GM18517 (cell line): ENCODE measurements around the gene MTARC2.

ENCODE experiments used
- ATAC-seq: cut with Tn5 transposase; IDR thresholded peaks from one replicate; pipeline ENCODE4 v1.9.1; 2021; ENCODE audit warnings: mild to moderate bottlenecking, moderate library complexity; ENCODE audit not compliant: unreplicated experiment

MTARC2 gene

GRCh38 chr1:220824031-220824989, 76.2 kb downstream of the MTARC2 start:
- no peak for ATAC-seq

- ATAC-seq, result no peak
Observed at GRCh38 chr1:220825819-220826551, 77.9 kb downstream of the MTARC2 start.

GRCh38 chr1:220826729-220827128, 78.6 kb downstream of the MTARC2 start:
- ATAC-seq, result no peak

- ATAC-seq, result no peak
Observed at GRCh38 chr1:220827445-220828178, 79.5 kb downstream of the MTARC2 start.

GRCh38 chr1:220828179-220828490, 80.0 kb downstream of the MTARC2 start:
- no peak for ATAC-seq

GRCh38 chr1:220828950-220829586, 80.9 kb downstream of the MTARC2 start:
- ATAC-seq, result no peak

GRCh38 chr1:220833436-220833835, 85.3 kb downstream of the MTARC2 start:
- ATAC-seq, result no peak
